HFF-Myc (cell line): Measurements from ENCODE around the gene PTPRJ.

ENCODE experiments used
- DNase-seq: peaks from one replicate; pipeline ENCODE4 v3.0.0-alpha.2; 2011; ENCODE audit warnings: low read depth; ENCODE audit errors: extremely low read depth
- H3K4me3 ChIP-seq: replicated peaks from 2 replicates; pipeline ENCODE4 v1.5.1; 2011; ENCODE audit warnings: low read depth, mild to moderate bottlenecking, control low read depth, low read length
- TF ChIP-seq, protein P1 (sequence below): IDR thresholded peaks from 2 replicates; pipeline ENCODE4 v1.5.1; 2012; ENCODE audit warnings: mild to moderate bottlenecking, low read depth, low read length, control low read depth; ENCODE audit errors: missing control alignments

Gene PTPRJ

GRCh38 chr11:48099916-48100446 lies 119.6 kb downstream of the PTPRJ start:
- TF ChIP-seq, protein P1, sequence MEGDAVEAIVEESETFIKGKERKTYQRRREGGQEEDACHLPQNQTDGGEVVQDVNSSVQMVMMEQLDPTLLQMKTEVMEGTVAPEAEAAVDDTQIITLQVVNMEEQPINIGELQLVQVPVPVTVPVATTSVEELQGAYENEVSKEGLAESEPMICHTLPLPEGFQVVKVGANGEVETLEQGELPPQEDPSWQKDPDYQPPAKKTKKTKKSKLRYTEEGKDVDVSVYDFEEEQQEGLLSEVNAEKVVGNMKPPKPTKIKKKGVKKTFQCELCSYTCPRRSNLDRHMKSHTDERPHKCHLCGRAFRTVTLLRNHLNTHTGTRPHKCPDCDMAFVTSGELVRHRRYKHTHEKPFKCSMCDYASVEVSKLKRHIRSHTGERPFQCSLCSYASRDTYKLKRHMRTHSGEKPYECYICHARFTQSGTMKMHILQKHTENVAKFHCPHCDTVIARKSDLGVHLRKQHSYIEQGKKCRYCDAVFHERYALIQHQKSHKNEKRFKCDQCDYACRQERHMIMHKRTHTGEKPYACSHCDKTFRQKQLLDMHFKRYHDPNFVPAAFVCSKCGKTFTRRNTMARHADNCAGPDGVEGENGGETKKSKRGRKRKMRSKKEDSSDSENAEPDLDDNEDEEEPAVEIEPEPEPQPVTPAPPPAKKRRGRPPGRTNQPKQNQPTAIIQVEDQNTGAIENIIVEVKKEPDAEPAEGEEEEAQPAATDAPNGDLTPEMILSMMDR = no peak
- no peak overlapping the region for H3K4me3 ChIP-seq
- DNase-seq = no peak

DNA sequence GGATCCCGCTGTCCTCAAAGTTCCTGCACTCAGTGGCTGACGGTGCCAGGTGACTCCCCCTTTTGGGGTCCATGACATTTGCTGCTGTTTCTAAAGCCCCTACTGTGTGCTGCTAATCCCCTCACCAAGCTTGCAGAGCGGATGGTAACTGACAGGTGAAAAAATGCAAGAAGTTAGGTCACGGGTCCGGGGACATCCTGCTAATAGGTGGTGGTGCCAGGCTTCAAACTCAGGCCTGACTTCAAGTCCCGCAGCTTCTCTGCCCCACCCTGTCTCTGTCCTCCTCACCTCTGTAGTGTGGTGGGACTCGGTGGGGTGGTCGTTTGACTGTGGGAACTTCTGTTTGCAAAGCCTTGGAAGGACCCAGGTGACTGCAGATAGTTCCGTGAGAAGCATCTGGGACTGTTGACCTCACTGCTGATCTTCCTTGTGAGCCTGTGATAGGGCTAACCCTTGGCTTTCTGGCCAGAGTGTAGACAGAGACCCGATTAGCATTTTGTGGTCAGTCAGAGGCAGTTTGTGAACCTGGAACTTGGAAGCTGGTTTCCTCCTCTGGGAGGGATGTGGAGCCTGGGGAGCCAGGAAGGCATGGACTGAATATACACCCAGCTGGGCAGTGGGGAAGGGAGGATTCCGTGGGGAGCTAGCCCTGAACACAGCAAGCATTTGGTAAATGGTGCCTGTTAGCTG lies 120.8 kb downstream of the PTPRJ start:
- H3K4me3 ChIP-seq = no peak overlapping the region
- TF ChIP-seq, protein P1 = no peak
- DNase-seq = no peak

DNA sequence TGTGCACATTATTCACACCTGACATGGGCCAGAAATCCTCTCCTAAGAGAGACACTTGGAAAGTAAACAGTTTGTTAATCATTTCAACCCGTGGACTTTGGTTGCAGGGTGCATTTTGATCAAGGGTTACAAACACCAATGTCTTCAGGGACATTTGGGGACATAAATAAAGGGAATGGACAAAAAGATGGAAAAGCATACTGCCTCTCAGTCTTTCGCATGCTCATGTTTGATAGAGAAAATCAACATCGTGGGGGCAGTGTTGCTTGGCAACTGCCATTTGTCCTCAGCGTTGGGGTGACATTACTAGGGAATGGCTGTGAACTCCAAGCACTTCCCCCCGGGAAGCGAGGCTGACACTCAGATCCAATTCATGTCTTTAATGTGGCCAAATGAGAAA lies 121.6 kb downstream of the PTPRJ start:
- DNase-seq = no peak
- H3K4me3 ChIP-seq = no peak overlapping the region
- TF ChIP-seq, protein P1 = no peak

DNA sequence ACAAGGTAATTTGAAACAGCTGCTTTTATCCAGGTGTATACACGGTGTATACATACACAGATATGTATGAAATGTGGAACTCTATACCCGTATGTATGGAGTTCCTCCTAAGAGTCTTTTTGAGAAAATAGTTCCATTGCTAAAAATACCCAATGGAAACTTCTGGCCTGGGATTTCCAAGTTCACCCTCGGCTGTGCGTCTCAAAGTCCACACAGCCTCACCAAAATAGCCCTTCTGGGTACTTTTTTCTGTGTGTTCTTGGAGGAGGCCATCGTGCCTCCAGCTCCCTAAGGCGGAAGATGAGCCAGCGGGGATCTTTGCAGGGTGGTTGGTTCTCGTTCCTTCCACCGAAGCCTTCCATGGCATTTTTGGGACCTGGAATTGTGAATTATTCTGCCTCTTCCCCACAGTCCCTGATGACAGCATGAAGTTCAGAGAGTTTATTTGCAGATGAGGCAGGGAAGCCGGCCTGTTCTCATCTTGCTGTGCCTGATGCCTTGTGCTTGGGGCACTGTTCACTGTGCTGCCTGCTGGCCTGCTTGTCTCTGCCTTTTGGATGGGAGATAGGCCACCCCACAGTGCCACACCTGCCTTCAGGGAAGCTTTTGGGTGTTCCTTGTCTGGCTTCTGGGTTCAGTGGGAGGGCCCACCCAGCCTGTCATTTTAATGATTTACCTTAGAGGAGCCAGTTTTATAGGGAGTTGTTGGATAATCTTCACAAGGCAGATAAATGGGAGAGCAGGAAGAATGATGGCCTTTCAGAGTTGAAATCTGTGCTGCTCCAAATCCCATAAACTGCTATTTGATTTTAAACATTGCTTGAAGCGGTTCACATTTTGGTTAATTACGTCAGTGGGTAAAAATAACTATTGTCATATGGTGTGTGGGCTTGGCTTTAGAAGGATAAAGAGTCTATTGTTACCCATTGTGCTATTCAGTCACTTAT lies 123.5 kb downstream of the PTPRJ start:
- no peak for DNase-seq
- TF ChIP-seq, protein P1 = no peak
- H3K4me3 ChIP-seq = no peak overlapping the region

DNA sequence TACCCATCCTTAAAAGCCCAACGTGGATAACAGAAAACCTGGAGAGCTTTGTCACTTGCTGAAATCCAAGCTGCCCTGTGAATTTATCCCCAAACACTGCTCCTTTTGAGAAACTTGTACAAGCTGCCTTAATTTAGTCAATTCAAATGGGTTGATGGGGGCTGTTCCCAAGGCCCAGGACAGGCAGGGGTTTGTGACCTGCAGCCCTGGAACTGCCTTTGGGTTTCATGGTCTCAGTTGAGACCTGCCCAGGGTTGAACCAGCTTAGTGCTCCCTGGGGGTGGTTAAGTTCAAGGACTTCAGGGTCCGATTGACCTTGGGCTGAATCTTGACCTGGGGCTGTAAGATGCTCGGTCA lies 124.2 kb downstream of the PTPRJ start:
- no peak overlapping the region for H3K4me3 ChIP-seq
- TF ChIP-seq, protein P1 = no peak
- DNase-seq = no peak

GRCh38 chr11:48105096-48105990 lies 125.0 kb downstream of the PTPRJ start:
- no peak overlapping the region for H3K4me3 ChIP-seq
- TF ChIP-seq, protein P1 = no peak
- DNase-seq = no peak
